ENCODE data around the gene TBC1D8B. TPM values are rescaled to one million over a fixed set of nuclear protein-coding genes. Genes with fewer than 3 reads are reported as not detected.
"Not testable (repeated sequence)": the region's sequence is repeated elsewhere in the genome, so short reads cannot be mapped to it uniquely, and the experiment has no call there.

The TBC1D8B gene
- under 1 TPM; 0.82 to 0.88 TPM for total RNA-seq

- Mint-ChIP-seq H3K4me3 (peak within 1 kb of the TSS; percentile 82), H3K27ac (peak within 1 kb of the TSS; percentile 78), H3K27me3 (peaks cover 37% of the 10 kb centered on the region), H3K36me3 (ENCODE audit: low read depth) (no peaks in the 10 kb centered on the region), H3K4me1 (peaks cover 7% of the 10 kb centered on the region), H3K9me3 (ENCODE audit: low read depth) (no peaks in the 10 kb centered on the region)
- DNase-seq (peak; percentile 27), ATAC-seq (peak; percentile 93)
- POLR2A ChIA-PET: interaction anchor here (0.6 kb wide), 1 partner anchor 123 kb away, joined by 10 read pairs; no protein-coding TSS in a partner anchor
- CTCF ChIA-PET: no interaction called here
- intact Hi-C loops (cut with DNase I, micrococcal nuclease): no loop called here
These were observed at the start of gene TBC1D8B for GRCh38 chrX:106802388-106803275. TBC1D8B (plus strand) TSS chrX:106802673; CDS start chrX:106802854, 181 bp downstream.

- H3K4me1 Mint-ChIP-seq; H3K9me3 Mint-ChIP-seq (ENCODE audit: low read depth); H3K36me3 Mint-ChIP-seq (ENCODE audit: low read depth); ATAC-seq; POLR2A ChIA-PET; H3K4me3 Mint-ChIP-seq; intact Hi-C loops (cut with DNase I, micrococcal nuclease); H3K27ac Mint-ChIP-seq; DNase-seq; CTCF ChIA-PET; H3K27me3 Mint-ChIP-seq: not testable (repeated sequence)
These were observed 33.2 kb upstream of the TBC1D8B start for GRCh38 chrX:106769288-106769687.

GRCh38 chrX:106774981-106775380 lies 27.5 kb upstream of the TBC1D8B start:
- Mint-ChIP-seq H3K4me3 (no peak overlapping the region), H3K27ac (no peak overlapping the region), H3K9me3 (ENCODE audit: low read depth) (no peaks in the 10 kb centered on the region), H3K27me3 (peaks cover 1% of the 10 kb centered on the region), H3K36me3 (ENCODE audit: low read depth) (no peaks in the 10 kb centered on the region), H3K4me1 (no peaks in the 10 kb centered on the region)
- no peak for DNase-seq
- ChIA-PET POLR2A (no interaction called here), CTCF (no interaction called here)
- intact Hi-C loops (cut with DNase I, micrococcal nuclease): no loop called here
- no peak for ATAC-seq

- DNase-seq (no peak), ATAC-seq (no peak)
- H3K36me3 Mint-ChIP-seq (ENCODE audit: low read depth): no peaks in the 10 kb centered on the region
- H3K27ac Mint-ChIP-seq: no peak overlapping the region
- no peaks in the 10 kb centered on the region for H3K9me3 Mint-ChIP-seq (ENCODE audit: low read depth)
- intact Hi-C loops (cut with DNase I, micrococcal nuclease): no loop called here
- H3K4me1 Mint-ChIP-seq: no peaks in the 10 kb centered on the region
- H3K4me3 Mint-ChIP-seq: no peak overlapping the region
- peaks cover 3% of the 10 kb centered on the region for H3K27me3 Mint-ChIP-seq
- ChIA-PET POLR2A (no interaction called here), CTCF (no interaction called here)
These were observed 22.2 kb upstream of the TBC1D8B start for GRCh38 chrX:106780264-106780663.

- Mint-ChIP-seq H3K36me3 (ENCODE audit: low read depth) (no peaks in the 10 kb centered on the region), H3K4me3 (no peak overlapping the region), H3K4me1 (no peaks in the 10 kb centered on the region), H3K27ac (no peak overlapping the region), H3K27me3 (peaks cover 5% of the 10 kb centered on the region), H3K9me3 (ENCODE audit: low read depth) (no peaks in the 10 kb centered on the region)
- intact Hi-C loops (cut with DNase I, micrococcal nuclease): no loop called here
- no peak for DNase-seq
- no peak for ATAC-seq
- CTCF ChIA-PET: no interaction called here
- POLR2A ChIA-PET: no interaction called here
These were observed 21.7 kb upstream of the TBC1D8B start for GRCh38 chrX:106780664-106781377.

- intact Hi-C loops (cut with DNase I, micrococcal nuclease): no loop called here
- ATAC-seq (no peak), DNase-seq (no peak)
- Mint-ChIP-seq H3K4me1 (no peaks in the 10 kb centered on the region), H3K36me3 (ENCODE audit: low read depth) (no peaks in the 10 kb centered on the region), H3K4me3 (no peak overlapping the region), H3K9me3 (ENCODE audit: low read depth) (no peaks in the 10 kb centered on the region), H3K27ac (no peak overlapping the region), H3K27me3 (peaks cover 5% of the 10 kb centered on the region)
- ChIA-PET POLR2A (no interaction called here), CTCF (no interaction called here)
These were observed 18.8 kb upstream of the TBC1D8B start for GRCh38 chrX:106783716-106784115.

GRCh38 chrX:106791495-106791894 lies 11.0 kb upstream of the TBC1D8B start:
- intact Hi-C loops (cut with DNase I, micrococcal nuclease): loop anchor here (1.0 to 2.0 kb wide), 3 partner anchors 310 to 375 kb away; no protein-coding TSS in a partner anchor
- H3K27ac Mint-ChIP-seq: no peak overlapping the region
- no peaks in the 10 kb centered on the region for H3K9me3 Mint-ChIP-seq (ENCODE audit: low read depth)
- H3K4me1 Mint-ChIP-seq: no peaks in the 10 kb centered on the region
- H3K4me3 Mint-ChIP-seq: no peak overlapping the region
- no peak for DNase-seq
- CTCF ChIA-PET: no interaction called here
- ATAC-seq: no peak
- H3K27me3 Mint-ChIP-seq: peaks cover 2% of the 10 kb centered on the region
- POLR2A ChIA-PET: no interaction called here
- H3K36me3 Mint-ChIP-seq (ENCODE audit: low read depth): no peaks in the 10 kb centered on the region

GRCh38 chrX:106802063-106802387 lies 448 bp upstream of the TBC1D8B start:
- no peak overlapping the region for H3K27ac Mint-ChIP-seq
- ChIA-PET POLR2A (interaction anchor here (0.6 kb wide), 1 partner anchor 122 kb away, joined by 10 read pairs; no protein-coding TSS in a partner anchor), CTCF (no interaction called here)
- H3K9me3 Mint-ChIP-seq (ENCODE audit: low read depth): no peaks in the 10 kb centered on the region
- intact Hi-C loops (cut with DNase I, micrococcal nuclease): no loop called here
- peaks cover 7% of the 10 kb centered on the region for H3K4me1 Mint-ChIP-seq
- peak overlapping the region; percentile 82 for H3K4me3 Mint-ChIP-seq
- no peak for ATAC-seq
- no peak for DNase-seq
- H3K36me3 Mint-ChIP-seq (ENCODE audit: low read depth): no peaks in the 10 kb centered on the region
- H3K27me3 Mint-ChIP-seq: peaks cover 37% of the 10 kb centered on the region

GRCh38 chrX:106811131-106811910 lies 8.8 kb downstream of the TBC1D8B start:
- peaks cover 2% of the 10 kb centered on the region for H3K27me3 Mint-ChIP-seq
- H3K4me3 Mint-ChIP-seq: no peak overlapping the region
- H3K27ac Mint-ChIP-seq: no peak overlapping the region
- DNase-seq (no peak), ATAC-seq (no peak)
- ChIA-PET POLR2A (no interaction called here), CTCF (no interaction called here)
- intact Hi-C loops (cut with DNase I, micrococcal nuclease): no loop called here
- H3K9me3 Mint-ChIP-seq (ENCODE audit: low read depth): no peaks in the 10 kb centered on the region
- H3K4me1 Mint-ChIP-seq: no peaks in the 10 kb centered on the region
- no peaks in the 10 kb centered on the region for H3K36me3 Mint-ChIP-seq (ENCODE audit: low read depth)

- H3K9me3 Mint-ChIP-seq (ENCODE audit: low read depth); POLR2A ChIA-PET; H3K36me3 Mint-ChIP-seq (ENCODE audit: low read depth); H3K4me1 Mint-ChIP-seq; H3K4me3 Mint-ChIP-seq; intact Hi-C loops (cut with DNase I, micrococcal nuclease); DNase-seq; H3K27ac Mint-ChIP-seq; H3K27me3 Mint-ChIP-seq; ATAC-seq: not testable (repeated sequence)
- CTCF ChIA-PET: interaction anchor here (0.6 kb wide), 1 partner anchor 1059 kb away, joined by 3 read pairs; no protein-coding TSS in a partner anchor
These were observed 10.5 kb downstream of the TBC1D8B start for GRCh38 chrX:106812930-106813329.

GRCh38 chrX:106814093-106814492 lies 11.6 kb downstream of the TBC1D8B start:
- DNase-seq; intact Hi-C loops (cut with DNase I, micrococcal nuclease); POLR2A ChIA-PET; H3K27ac Mint-ChIP-seq; H3K9me3 Mint-ChIP-seq (ENCODE audit: low read depth); ATAC-seq; H3K36me3 Mint-ChIP-seq (ENCODE audit: low read depth); H3K4me3 Mint-ChIP-seq; H3K27me3 Mint-ChIP-seq; CTCF ChIA-PET; H3K4me1 Mint-ChIP-seq: not testable (repeated sequence)

Measured in activated CD4-positive, alpha-beta T cell treated with anti-CD3 and anti-CD28 coated beads for 36 hours (primary cell).